HPDE6-E6E7 (cell line): ENCODE measurements around the gene NHSL2.
A peak's percentile ranks its signal among the peaks of the same experiment; 100 is the strongest.

Experiments used
- DNase-seq: peaks from one replicate; pipeline ENCODE4 v3.0.0; 2011; ENCODE audit warnings: missing footprints; ENCODE audit errors: extremely low spot score

Gene NHSL2

GRCh38 chrX:71990518-71990917 is 79.9 kb downstream of the NHSL2 start:
- no peak for DNase-seq

GRCh38 chrX:71991164-71991563 is 80.5 kb downstream of the NHSL2 start:
- DNase-seq = no peak

- DNase-seq = no peak
Observed at GRCh38 chrX:71992711-71993110, 82.1 kb downstream of the NHSL2 start.

- no peak for DNase-seq
Observed at GRCh38 chrX:71993371-71993770, 82.7 kb downstream of the NHSL2 start.

GRCh38 chrX:71994601-71995000 is 84.0 kb downstream of the NHSL2 start:
- no peak for DNase-seq

- DNase-seq = no peak
Observed at GRCh38 chrX:71995122-71995521, 84.5 kb downstream of the NHSL2 start.

GRCh38 chrX:71996136-71996535 is 85.5 kb downstream of the NHSL2 start:
- DNase-seq = no peak

GRCh38 chrX:71996826-71997225 is 86.2 kb downstream of the NHSL2 start:
- DNase-seq = no peak

GRCh38 chrX:71997320-71997719 is 86.7 kb downstream of the NHSL2 start:
- no peak for DNase-seq

- peak; percentile 28 for DNase-seq
Observed at GRCh38 chrX:71998836-71999509, 88.3 kb downstream of the NHSL2 start.

GRCh38 chrX:71999535-71999934 is 88.9 kb downstream of the NHSL2 start:
- DNase-seq = no peak

GRCh38 chrX:72001471-72001870 is 90.8 kb downstream of the NHSL2 start:
- no peak for DNase-seq

GRCh38 chrX:72001906-72002305 is 91.3 kb downstream of the NHSL2 start:
- no peak for DNase-seq

- no peak for DNase-seq
Observed at GRCh38 chrX:72002875-72003274, 92.2 kb downstream of the NHSL2 start.

GRCh38 chrX:72003811-72004750 is 93.4 kb downstream of the NHSL2 start:
- no peak for DNase-seq

- DNase-seq = no peak
Observed at GRCh38 chrX:72005046-72005445, 94.4 kb downstream of the NHSL2 start.

- no peak for DNase-seq
Observed at GRCh38 chrX:72006461-72006860, 95.8 kb downstream of the NHSL2 start.

GRCh38 chrX:72009731-72010130 is 99.1 kb downstream of the NHSL2 start:
- DNase-seq = no peak

- DNase-seq = no peak
Observed at GRCh38 chrX:72011734-72012133, 101.1 kb downstream of the NHSL2 start.

GRCh38 chrX:72015383-72015782 is 104.7 kb downstream of the NHSL2 start:
- no peak for DNase-seq

GRCh38 chrX:72016881-72017783 is 106.5 kb downstream of the NHSL2 start:
- DNase-seq = no peak
